ENCODE results near the gene GALNT8.

The GALNT8 gene

DNA sequence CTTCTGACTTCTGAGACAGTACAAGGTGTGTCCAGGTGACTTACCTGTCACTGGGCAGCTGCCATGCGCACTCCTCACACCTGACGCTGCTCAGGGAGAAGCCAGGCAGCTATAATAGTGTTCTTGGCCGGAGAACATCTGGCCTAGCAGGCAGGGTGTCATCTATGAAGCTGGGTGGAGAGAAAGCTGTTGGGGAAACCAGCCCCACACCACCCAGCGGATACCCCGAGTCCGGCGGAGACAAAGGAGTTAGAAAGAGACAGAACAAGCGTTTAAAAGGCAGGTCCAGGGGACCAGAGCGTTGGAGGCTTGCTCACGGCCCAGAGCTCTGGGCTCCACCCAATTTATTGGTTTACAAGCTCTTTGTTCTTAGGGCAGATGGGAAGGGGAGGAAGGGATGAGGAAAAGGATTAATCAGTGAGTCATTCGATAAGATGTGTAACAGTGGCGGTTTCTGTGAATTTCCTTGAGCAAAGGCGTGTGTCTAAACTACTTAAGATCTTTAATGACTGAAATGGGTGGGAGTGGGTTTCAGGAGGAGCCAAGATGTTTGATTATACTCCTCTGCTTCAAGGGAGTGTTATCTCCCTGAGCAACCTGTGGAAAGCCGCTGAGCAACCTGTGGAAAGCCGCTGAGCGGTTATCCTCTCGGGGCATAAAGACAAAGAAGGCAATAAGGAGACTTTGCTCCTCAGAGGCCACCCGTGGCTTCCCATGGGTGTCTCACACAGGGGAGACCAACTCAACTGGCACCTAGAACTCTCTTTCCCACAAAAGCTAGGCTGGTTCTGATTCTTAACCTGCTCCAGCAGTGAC is at the start of gene GALNT8:
Gene GALNT8 (plus strand): TSS at position 580 of the 816 bp plus-strand sequence. CDS start 278 bp downstream, outside the sequence.
- in situ Hi-C loops (cut with HindIII; ENCODE audit: low pct_unique_long_range_greater_than_20kb, low sequenced_read_pairs), result no loop called here
- DNase-seq (ENCODE audit: low read depth in 1 of 2, low spot score in 1 of 2), result no peak
- TF ChIP-seq JUND (IDR thresholded peaks at IDR 0.05; ENCODE audit: low read depth), result no peak

GRCh38 chr12:4679711-4680110 is 40.5 kb upstream of the GALNT8 start:
- DNase-seq (ENCODE audit: low read depth in 1 of 2, low spot score in 1 of 2), result no peak
- in situ Hi-C loops (cut with HindIII; ENCODE audit: low pct_unique_long_range_greater_than_20kb, low sequenced_read_pairs), result no loop called here
- no peak for TF ChIP-seq JUND (IDR thresholded peaks at IDR 0.05; ENCODE audit: low read depth)

GRCh38 chr12:4681732-4682131 is 38.5 kb upstream of the GALNT8 start:
- no peak for TF ChIP-seq JUND (IDR thresholded peaks at IDR 0.05; ENCODE audit: low read depth)
- in situ Hi-C loops (cut with HindIII; ENCODE audit: low pct_unique_long_range_greater_than_20kb, low sequenced_read_pairs), result no loop called here

GRCh38 chr12:4685317-4685716 is 34.9 kb upstream of the GALNT8 start:
- no peak for TF ChIP-seq JUND (IDR thresholded peaks at IDR 0.05; ENCODE audit: low read depth)
- no peak for DNase-seq (ENCODE audit: low read depth in 1 of 2, low spot score in 1 of 2)
- in situ Hi-C loops (cut with HindIII; ENCODE audit: low pct_unique_long_range_greater_than_20kb, low sequenced_read_pairs), result no loop called here

More at GRCh38 chr12:4681732-4682131, 38.5 kb upstream of the GALNT8 start:
- DNase-seq (ENCODE audit: low read depth in 1 of 2, low spot score in 1 of 2), result no peak

- in situ Hi-C loops (cut with HindIII; ENCODE audit: low pct_unique_long_range_greater_than_20kb, low sequenced_read_pairs), result no loop called here
- DNase-seq (ENCODE audit: low read depth in 1 of 2, low spot score in 1 of 2), result no peak
- TF ChIP-seq JUND (IDR thresholded peaks at IDR 0.05; ENCODE audit: low read depth), result no peak
Measured at GRCh38 chr12:4690760-4691159, 29.4 kb upstream of the GALNT8 start.

DNA sequence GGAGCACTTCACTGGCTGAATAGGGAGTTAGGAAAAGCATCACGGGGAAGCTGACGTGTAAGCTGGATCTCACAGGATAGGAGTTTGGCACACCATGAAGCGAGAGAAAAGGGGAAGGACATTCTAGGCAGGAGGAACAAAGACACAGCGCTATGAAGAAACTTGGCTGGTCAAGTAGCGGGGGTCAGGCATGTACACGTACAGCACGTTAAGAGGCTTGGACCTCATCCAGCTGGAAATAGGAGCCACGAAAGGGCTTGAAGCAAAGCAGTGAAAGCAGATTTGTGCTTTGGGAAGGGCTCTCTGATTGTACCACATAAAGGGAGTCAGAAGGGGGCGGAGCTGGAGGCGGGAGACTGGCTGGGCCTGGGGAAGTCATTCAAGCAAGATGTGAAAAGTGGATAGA is 19.6 kb upstream of the GALNT8 start:
- DNase-seq (ENCODE audit: low read depth in 1 of 2, low spot score in 1 of 2), result no peak
- no peak for TF ChIP-seq JUND (IDR thresholded peaks at IDR 0.05; ENCODE audit: low read depth)
- in situ Hi-C loops (cut with HindIII; ENCODE audit: low pct_unique_long_range_greater_than_20kb, low sequenced_read_pairs), result no loop called here

DNA sequence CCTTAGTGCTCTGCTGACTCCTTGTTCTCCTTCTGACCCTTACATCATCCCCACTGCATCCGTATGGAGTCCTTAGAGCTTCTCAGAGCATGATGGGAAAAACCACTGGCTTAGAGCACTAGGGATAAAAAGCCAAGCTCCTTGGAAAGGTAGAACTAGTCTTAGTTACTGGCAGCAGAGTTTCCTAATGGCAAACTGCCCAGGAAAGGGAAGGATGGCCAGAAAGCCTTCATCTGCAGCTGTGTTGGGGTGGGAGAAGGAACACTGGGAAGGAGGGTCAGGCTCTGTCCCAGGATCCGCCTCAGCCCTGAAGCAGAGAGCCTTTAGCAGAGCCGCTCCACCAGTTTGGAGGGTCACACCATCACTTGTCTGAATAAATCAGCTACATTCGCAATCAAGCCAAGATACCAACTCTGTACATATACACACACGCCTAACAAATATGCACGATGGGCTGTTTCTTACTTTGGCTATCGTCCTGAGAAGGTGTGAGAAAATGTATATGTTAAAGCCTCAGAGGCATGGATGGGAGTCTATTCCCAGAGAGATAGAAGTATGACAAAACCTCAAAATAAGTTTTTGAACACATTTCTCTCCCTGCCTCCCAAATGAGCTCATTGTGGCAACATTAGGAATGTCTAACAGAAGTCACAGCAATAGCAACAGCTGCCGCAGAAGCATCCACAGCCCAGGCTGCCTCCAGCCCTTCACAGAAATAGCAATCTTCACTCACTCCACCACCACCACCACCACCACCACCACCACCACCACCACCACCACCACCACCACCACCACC is 18.6 kb upstream of the GALNT8 start:
- no peak for DNase-seq (ENCODE audit: low read depth in 1 of 2, low spot score in 1 of 2)
- in situ Hi-C loops (cut with HindIII; ENCODE audit: low pct_unique_long_range_greater_than_20kb, low sequenced_read_pairs), result no loop called here
- no peak for TF ChIP-seq JUND (IDR thresholded peaks at IDR 0.05; ENCODE audit: low read depth)

GRCh38 chr12:4703676-4704075 is 16.5 kb upstream of the GALNT8 start:
- no peak for DNase-seq (ENCODE audit: low read depth in 1 of 2, low spot score in 1 of 2)
- no peak for TF ChIP-seq JUND (IDR thresholded peaks at IDR 0.05; ENCODE audit: low read depth)
- in situ Hi-C loops (cut with HindIII; ENCODE audit: low pct_unique_long_range_greater_than_20kb, low sequenced_read_pairs), result no loop called here

DNA sequence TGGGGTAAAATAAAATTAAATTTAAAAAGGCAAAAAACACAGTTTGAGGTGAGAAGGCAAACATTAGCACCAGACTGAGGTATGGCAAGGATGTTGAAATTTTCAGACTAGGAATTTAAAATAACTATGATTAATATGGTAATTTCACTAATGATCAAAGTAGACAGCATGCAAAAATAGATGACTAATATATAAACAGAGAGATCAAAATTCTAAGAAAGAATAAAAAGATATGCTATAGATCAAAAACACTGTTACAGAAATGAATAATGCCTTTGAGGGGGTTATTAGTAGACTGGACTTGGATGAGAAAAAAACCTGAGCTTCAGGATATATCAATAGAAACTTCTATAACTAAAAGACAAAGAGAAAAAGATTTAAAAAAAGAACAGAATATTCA is 14.4 kb upstream of the GALNT8 start:
- in situ Hi-C loops (cut with HindIII; ENCODE audit: low pct_unique_long_range_greater_than_20kb, low sequenced_read_pairs), result no loop called here
- TF ChIP-seq JUND (IDR thresholded peaks at IDR 0.05; ENCODE audit: low read depth), result no peak
- no peak for DNase-seq (ENCODE audit: low read depth in 1 of 2, low spot score in 1 of 2)

DNA sequence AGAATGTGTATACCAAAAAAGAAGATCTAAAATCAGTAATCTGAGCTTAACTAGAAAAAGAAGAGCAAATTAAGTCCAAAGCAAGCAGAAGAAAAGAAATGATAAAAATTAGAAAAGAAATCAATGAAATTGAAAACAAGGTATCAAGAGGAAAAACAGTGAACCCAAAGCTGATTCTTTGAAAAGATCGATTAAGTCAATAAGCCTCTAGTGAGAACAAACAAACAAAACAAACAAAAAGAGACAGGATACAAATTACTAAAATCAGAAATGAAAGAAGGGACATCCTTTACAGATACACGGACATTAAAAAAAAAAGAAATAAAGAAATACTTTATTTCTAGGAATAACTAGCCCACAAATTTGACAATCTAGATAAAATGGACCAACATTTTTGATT is 12.9 kb upstream of the GALNT8 start:
- no peak for DNase-seq (ENCODE audit: low read depth in 1 of 2, low spot score in 1 of 2)
- TF ChIP-seq JUND (IDR thresholded peaks at IDR 0.05; ENCODE audit: low read depth), result no peak
- in situ Hi-C loops (cut with HindIII; ENCODE audit: low pct_unique_long_range_greater_than_20kb, low sequenced_read_pairs), result no loop called here

GRCh38 chr12:4710113-4710512 is 10.1 kb upstream of the GALNT8 start:
- DNase-seq (ENCODE audit: low read depth in 1 of 2, low spot score in 1 of 2), result no peak
- TF ChIP-seq JUND (IDR thresholded peaks at IDR 0.05; ENCODE audit: low read depth), result no peak
- in situ Hi-C loops (cut with HindIII; ENCODE audit: low pct_unique_long_range_greater_than_20kb, low sequenced_read_pairs), result no loop called here

- no peak for DNase-seq (ENCODE audit: low read depth in 1 of 2, low spot score in 1 of 2)
- in situ Hi-C loops (cut with HindIII; ENCODE audit: low pct_unique_long_range_greater_than_20kb, low sequenced_read_pairs), result no loop called here
- no peak for TF ChIP-seq JUND (IDR thresholded peaks at IDR 0.05; ENCODE audit: low read depth)
Measured at GRCh38 chr12:4714879-4715278, 5.3 kb upstream of the GALNT8 start.

GRCh38 chr12:4717806-4718205 is 2.4 kb upstream of the GALNT8 start:
- in situ Hi-C loops (cut with HindIII; ENCODE audit: low pct_unique_long_range_greater_than_20kb, low sequenced_read_pairs), result no loop called here
- no peak for TF ChIP-seq JUND (IDR thresholded peaks at IDR 0.05; ENCODE audit: low read depth)
- no peak for DNase-seq (ENCODE audit: low read depth in 1 of 2, low spot score in 1 of 2)

Measured in T47D (cell line).